H54 (cell line): ENCODE data around the gene FYB2.
A peak's percentile ranks its signal among the peaks of the same experiment; 100 is the strongest.

Source experiments
- DNase-seq: peaks from one replicate; pipeline ENCODE4 v3.0.0; 2011; ENCODE audit warnings: low spot score, mixed read lengths; ENCODE audit not compliant: insufficient read length
- FAIRE-seq: peaks from 3 replicates; lab custom pipeline; 2011; peaks lifted over from hg19 to GRCh38; lab: Jason Lieb, UNC
- POLR2A ChIP-seq: IDR thresholded peaks from 2 replicates; pipeline ENCODE4 v1.6.1; 2011; ENCODE audit warnings: low read depth, mild to moderate bottlenecking, low read length

FYB2 gene

DNA sequence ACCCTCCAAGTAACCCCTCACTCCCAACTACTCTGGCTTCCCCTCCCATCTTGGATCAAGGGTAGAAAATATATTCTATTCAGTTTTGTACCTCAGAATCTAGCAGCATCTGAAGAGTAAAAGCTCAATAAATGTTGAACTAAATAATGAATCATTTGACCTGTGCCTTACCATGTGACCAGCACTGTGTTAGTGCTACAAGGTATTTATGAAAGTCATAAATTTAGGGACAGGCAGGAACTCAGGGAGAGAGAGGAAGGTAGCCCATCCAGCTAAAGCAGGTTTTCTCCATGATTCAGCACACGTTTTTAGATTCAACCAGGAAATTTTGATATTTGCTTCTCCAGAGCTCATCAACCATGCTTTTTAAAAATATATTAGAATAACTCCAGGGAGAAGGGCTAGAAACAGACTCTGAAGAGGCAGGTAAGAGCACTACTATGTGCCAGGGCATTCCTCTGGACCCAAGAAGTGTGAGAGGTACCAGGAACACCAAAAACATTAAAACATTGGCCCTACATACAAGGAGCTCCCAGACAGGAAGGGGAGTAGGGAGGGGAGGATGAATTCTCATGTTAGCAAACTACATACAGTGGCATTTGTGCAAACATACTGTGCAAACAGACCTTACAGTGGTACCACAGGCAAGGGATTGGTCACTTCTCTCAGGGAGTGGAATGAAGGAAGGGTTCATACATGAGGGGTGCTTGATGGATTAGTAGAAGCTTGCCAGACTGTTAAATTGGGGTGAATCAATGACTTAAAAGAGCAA, 64.3 kb downstream of the FYB2 start:
- FAIRE-seq (no peak), DNase-seq (no peak)
- no peak for TF ChIP-seq POLR2A

GRCh38 chr1:56745231-56745630, 74.0 kb downstream of the FYB2 start:
- DNase-seq (no peak), FAIRE-seq (no peak)
- TF ChIP-seq POLR2A: no peak

GRCh38 chr1:56728964-56729363, 90.2 kb downstream of the FYB2 start:
- no peak for TF ChIP-seq POLR2A
- no peak for FAIRE-seq
- DNase-seq: no peak

GRCh38 chr1:56726706-56727105, 92.5 kb downstream of the FYB2 start:
- no peak for TF ChIP-seq POLR2A
- FAIRE-seq (no peak), DNase-seq (no peak)

DNA sequence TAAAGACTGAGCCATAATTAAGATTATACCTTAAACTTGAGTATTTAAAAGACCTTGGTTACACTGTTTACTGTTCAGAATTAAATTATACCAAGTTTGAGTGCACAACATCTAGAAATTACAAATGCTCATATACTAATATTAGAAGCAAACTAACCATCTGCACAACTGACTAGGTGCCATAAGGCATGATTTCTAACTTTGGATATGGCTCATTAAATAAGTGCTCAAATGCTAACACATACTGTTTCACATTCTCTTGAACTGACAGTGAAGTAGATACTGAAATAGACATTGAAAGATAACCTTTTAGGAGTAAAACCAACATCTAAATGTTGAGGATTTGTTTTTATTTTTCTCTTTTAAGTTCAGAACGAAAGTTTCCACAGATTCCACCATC, 100.0 kb downstream of the FYB2 start:
- no peak for TF ChIP-seq POLR2A
- DNase-seq (no peak), FAIRE-seq (no peak)

GRCh38 chr1:56715156-56715555, 104.0 kb downstream of the FYB2 start:
- TF ChIP-seq POLR2A: no peak
- peak; percentile 11 for FAIRE-seq
- DNase-seq: no peak

DNA sequence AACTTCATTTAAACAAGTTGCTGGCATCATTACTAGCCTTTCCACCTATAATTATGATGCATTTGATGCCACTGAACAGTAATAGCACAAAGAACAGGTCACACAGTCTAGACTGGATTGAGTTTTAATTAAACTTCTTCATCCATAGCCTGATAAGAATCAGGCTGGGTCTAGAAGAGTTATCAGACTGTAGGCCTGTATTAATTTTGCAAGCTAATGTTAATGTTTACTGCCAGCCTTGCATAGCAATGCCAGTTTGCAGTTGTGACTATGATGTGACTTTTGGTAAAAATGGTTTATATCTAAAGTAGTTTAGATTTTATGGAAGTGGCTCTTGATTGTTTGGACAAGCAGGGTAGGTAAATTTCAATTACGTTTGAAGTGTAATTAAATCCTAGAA, 106.1 kb downstream of the FYB2 start:
- TF ChIP-seq POLR2A: no peak
- no peak for FAIRE-seq
- DNase-seq: no peak

DNA sequence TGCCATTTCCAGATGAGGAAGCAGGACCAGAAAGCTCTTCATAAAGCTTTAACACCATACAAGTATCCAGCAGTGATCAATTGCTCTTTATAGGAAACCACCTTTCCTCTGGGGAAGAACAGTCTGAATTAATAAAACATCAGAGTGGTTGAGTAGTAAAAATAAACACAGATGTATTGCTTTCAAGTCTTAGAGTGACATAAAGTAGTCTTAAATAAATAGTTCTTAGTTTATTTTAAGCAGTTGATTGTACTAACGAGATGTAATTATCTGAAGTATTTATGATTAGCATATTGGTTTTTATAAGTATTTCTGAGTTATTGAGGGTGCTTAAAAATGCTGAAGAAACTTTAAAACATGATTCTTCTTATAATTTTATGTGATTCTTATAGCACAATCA, 107.1 kb downstream of the FYB2 start:
- FAIRE-seq: no peak
- no peak for DNase-seq
- no peak for TF ChIP-seq POLR2A

DNA sequence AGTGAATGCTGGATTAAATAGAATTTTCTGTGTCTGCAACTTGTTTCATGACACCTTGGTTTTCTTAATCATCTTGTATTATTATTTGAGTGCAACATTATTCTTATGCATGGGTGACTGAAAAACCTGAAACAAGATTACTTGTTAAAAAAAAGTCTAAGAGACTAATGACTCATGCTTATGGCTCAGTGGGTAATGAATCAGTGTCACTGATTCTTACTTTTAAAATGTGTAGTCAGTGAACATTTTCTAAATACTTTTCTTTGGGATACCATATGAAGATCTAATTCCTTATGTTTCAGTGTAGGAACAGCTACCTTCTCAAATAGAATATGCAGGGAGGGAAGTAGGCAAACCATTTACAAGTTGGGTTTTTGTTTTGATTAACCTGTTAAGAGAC, 108.6 kb downstream of the FYB2 start:
- no peak for TF ChIP-seq POLR2A
- FAIRE-seq (peak; percentile 92), DNase-seq (no peak)

DNA sequence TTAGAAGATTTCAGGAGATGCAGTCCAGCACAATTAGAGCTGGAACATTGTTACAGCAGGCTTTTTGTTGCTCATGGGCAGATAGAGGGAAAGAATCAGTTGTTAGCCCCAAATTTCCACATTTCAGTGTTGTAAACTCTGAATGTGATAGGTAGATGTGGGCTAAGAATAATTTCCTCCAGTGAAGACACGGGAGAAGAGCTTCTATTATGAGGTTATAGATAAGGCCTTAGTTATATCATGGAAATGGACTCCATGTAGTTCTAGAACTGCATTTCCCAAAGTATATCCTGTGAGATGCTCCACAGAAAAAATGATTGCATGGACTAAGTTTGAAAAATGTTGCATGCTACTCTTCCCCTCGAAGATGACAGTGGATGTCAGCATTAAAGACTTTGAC, 109.2 kb downstream of the FYB2 start:
- FAIRE-seq (peak; percentile 48), DNase-seq (no peak)
- no peak for TF ChIP-seq POLR2A

DNA sequence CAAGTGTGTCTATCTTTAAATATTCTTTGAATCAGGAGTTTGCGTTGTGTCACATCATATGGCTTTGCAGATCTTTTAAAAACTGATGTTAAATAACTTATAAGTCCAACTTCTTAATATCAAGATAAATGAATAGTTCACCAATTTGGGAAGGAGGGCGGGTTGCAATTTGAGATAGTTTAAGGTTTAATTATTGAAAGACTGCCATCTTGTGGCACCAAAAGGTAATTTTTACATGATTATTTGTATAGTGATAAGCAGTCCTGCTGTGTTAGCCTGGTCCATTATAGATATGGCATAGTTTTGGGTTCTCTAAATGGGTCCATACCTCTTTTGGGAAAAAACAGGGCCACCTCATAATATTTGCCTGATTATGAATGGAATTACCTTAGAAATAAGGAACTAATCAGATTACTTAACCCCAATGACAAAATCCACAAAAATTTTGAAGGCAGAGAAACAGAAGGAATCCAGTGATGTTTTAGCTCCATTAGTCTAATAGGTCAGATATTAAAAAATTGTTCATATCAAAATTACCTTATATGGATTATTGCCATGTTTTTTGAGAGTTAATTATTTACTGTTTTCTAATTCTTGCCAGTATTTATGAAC, 109.8 kb downstream of the FYB2 start:
- DNase-seq (no peak), FAIRE-seq (peak; percentile 81)
- no peak for TF ChIP-seq POLR2A

DNA sequence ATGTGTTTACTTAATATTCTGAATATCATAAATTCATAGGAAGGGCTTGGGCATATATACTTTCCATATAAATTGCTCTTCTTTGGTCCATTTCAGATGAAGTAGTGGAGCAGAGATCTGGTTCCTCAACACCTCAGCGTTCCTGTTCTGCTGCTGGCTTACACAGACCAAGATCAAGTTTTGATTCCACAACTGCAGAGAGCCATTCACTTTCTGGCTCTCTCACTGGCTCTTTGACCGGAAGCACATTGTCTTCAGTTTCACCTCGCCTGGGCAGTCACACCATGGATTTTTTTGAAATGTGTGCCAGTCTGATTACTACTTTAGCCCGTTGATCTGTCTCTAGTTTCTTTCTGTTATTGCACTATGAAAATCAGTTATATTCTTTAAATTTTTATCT, 111.8 kb downstream of the FYB2 start:
- TF ChIP-seq POLR2A: no peak
- FAIRE-seq: no peak
- no peak for DNase-seq

DNA sequence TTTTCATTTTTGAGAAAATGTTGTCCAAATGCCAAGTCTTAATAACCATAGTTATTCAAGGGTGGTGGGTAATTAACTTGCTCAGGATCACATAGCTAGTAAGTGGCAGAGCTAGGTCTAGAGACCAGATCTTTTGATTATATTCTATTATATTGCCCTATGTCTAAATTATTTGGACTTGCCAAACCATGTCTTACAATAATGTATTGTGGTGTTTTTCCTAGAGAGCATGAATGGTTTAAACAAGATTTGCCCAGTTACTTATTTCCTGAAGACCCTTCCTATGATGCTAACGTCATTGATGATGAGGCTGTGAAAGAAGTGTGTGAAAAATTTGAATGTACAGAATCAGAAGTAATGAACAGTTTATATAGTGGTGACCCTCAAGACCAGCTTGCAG, 115.5 kb downstream of the FYB2 start:
- no peak for FAIRE-seq
- DNase-seq: no peak
- TF ChIP-seq POLR2A: no peak

DNA sequence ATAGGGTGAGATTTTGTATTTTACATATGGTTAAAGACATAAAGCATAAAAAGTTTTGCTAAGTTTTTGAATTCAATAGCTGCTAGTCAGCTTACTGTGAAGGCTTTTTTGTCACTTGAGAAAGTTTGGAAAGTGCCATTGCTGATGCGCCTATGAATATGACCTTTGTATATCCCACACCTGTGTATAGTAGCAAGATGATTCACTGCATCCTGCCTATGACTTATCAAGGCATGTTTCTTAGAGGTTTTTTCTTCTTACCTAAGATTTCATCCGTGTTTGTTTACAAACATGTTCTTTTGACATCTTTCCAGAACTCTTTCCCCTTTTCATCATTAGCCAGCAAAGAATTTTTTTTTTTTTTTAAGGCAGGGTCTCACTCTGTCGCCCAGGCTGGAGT, 122.5 kb downstream of the FYB2 start:
- no peak for FAIRE-seq
- TF ChIP-seq POLR2A: no peak
- no peak for DNase-seq

- DNase-seq (peak; percentile 40), FAIRE-seq (peak; percentile 98)
- no peak for TF ChIP-seq POLR2A
Measured at GRCh38 chr1:56688522-56689026, 130.6 kb downstream of the FYB2 start.
